ENCODE measurements around the gene KLHDC7B.

- TF ChIP-seq CTCF (IDR thresholded peaks at IDR 0.05) = no peak
- TF ChIP-seq ZFX (IDR thresholded peaks at IDR 0.05; ENCODE audit: borderline replicate concordance) = no peak
These were observed 54.8 kb downstream of the KLHDC7B start, which contains the start of gene MAPK8IP2 for GRCh38 chr22:50600538-50600937.
